Fibroblast of lung (primary cell): ENCODE results near the gene COX7B2.

Experiments
- EZH2 ChIP-seq: IDR thresholded peaks from 2 replicates; pipeline ENCODE4 v1.5.1; 2012; ENCODE audit warnings: low read length, control low read depth, mild to moderate bottlenecking; ENCODE audit errors: missing control alignments
- TF ChIP-seq, protein P1 (sequence below), 2 donors: IDR thresholded peaks in 1 of 2; conservative IDR thresholded peaks in 1 of 2; 1 replicate in 1 of 2; 2 replicates in 1 of 2; pipeline ENCODE4 v1.5.1; 2011 to 2012; ENCODE audit warnings: low read length in 2 of 2, control low read depth in 1 of 2, inconsistent platforms in 1 of 2, low read depth in 1 of 2, mild to moderate bottlenecking in 1 of 2

- no peak for TF ChIP-seq EZH2
- TF ChIP-seq, protein P1, sequence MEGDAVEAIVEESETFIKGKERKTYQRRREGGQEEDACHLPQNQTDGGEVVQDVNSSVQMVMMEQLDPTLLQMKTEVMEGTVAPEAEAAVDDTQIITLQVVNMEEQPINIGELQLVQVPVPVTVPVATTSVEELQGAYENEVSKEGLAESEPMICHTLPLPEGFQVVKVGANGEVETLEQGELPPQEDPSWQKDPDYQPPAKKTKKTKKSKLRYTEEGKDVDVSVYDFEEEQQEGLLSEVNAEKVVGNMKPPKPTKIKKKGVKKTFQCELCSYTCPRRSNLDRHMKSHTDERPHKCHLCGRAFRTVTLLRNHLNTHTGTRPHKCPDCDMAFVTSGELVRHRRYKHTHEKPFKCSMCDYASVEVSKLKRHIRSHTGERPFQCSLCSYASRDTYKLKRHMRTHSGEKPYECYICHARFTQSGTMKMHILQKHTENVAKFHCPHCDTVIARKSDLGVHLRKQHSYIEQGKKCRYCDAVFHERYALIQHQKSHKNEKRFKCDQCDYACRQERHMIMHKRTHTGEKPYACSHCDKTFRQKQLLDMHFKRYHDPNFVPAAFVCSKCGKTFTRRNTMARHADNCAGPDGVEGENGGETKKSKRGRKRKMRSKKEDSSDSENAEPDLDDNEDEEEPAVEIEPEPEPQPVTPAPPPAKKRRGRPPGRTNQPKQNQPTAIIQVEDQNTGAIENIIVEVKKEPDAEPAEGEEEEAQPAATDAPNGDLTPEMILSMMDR (conservative IDR thresholded peaks at IDR 0.05 in 1 of 2, IDR thresholded peaks at IDR 0.05 in 1 of 2; ENCODE audit: low read depth in 1 of 2, low read length in 2 of 2): no peak
These were observed 88.9 kb downstream of the COX7B2 start for GRCh38 chr4:46820154-46820553.
